ENCODE results near the gene PIM2. TPM values are rescaled to one million over a fixed set of nuclear protein-coding genes. Genes with fewer than 3 reads are reported as not detected.
A peak's percentile ranks its signal among the peaks of the same experiment; 100 is the strongest.

The PIM2 gene
- total RNA-seq, 1 experiment from 2014 or later = 15.6 TPM

- H2AFZ ChIP-seq (ENCODE audit: low read depth, low read length, poor library complexity, severe bottlenecking) = no peak overlapping the region
- peak overlapping the region; percentile 76 to 77 for H3K4me3 ChIP-seq (replicated peaks in 1 of 2; ENCODE audit: low read depth in 1 of 2, low read length in 2 of 2)
- H3K79me2 ChIP-seq (ENCODE audit: insufficient read depth, low read length) = peaks cover 41% of the 10 kb centered on the region
- H3K4me2 ChIP-seq (ENCODE audit: low read length) = peak overlapping the region; percentile 79
- H4K20me1 ChIP-seq (ENCODE audit: insufficient read depth) = no peaks in the 10 kb centered on the region
- no peaks in the 10 kb centered on the region for H3K9me2 ChIP-seq (ENCODE audit: insufficient read depth)
- H3K4me1 ChIP-seq (ENCODE audit: control insufficient read depth in 1 of 2, insufficient read depth in 2 of 2, low read length in 2 of 2) = peaks cover 11 to 18% of the 10 kb centered on the region in 2 experiments
- CTCF ChIA-PET = no interaction called here
- RAD21 ChIA-PET (ENCODE audit: low non-redundant PET in 1 of 2, low total read pairs in 2 of 2, uncharacterized antibody in 2 of 2, unreplicated experiment in 2 of 2) = no interaction called here
- H3K27me3 ChIP-seq (ENCODE audit: insufficient read depth, low read length) = no peaks in the 10 kb centered on the region
- peak overlapping the region; percentile 93 for H3K27ac ChIP-seq (ENCODE audit: low read depth, low read length)
- H3K36me3 ChIP-seq (ENCODE audit: control insufficient read depth in 1 of 2, insufficient read depth in 2 of 2, low read length in 2 of 2) = peaks cover 7 to 14% of the 10 kb centered on the region in 2 experiments; a peak in 2 of 4 replicates
- DNase-seq (ENCODE audit: low read depth, low spot score) (peak; percentile 93), ATAC-seq (peak; percentile 92)
- peak overlapping the region; percentile 90 for H3K9ac ChIP-seq (ENCODE audit: low read length)
- TF ChIP-seq TCF7L2 (IDR thresholded peaks at IDR 0.05; ENCODE audit: borderline replicate concordance, extremely low read depth, insufficient read depth, insufficient read length) (peak; percentile 72), ATF3 (IDR thresholded peaks at IDR 0.05) (no peak), RAD21 (IDR thresholded peaks at IDR 0.05; ENCODE audit: low read depth) (no peak), ZNF274 (IDR thresholded peaks at IDR 0.05; ENCODE audit: low read depth, low read length) (no peak), POLR2A (IDR thresholded peaks at IDR 0.05; ENCODE audit: borderline replicate concordance, extremely low read depth, insufficient read depth, insufficient read length) (no peak), CBX3 (IDR thresholded peaks at IDR 0.05; ENCODE audit: low read depth) (no peak), POLR2AphosphoS5 (IDR thresholded peaks at IDR 0.05; ENCODE audit: low read depth, low read length) (peak; percentile 48), EGR1 (IDR thresholded peaks at IDR 0.05; ENCODE audit: low read depth) (no peak), JUND (IDR thresholded peaks at IDR 0.05) (no peak), SP1 (IDR thresholded peaks at IDR 0.05; ENCODE audit: low read depth) (no peak), YY1 (IDR thresholded peaks at IDR 0.05; ENCODE audit: extremely low read depth, insufficient replicate concordance, low read depth, low read length) (no peak)
- TF ChIP-seq, protein P1, sequence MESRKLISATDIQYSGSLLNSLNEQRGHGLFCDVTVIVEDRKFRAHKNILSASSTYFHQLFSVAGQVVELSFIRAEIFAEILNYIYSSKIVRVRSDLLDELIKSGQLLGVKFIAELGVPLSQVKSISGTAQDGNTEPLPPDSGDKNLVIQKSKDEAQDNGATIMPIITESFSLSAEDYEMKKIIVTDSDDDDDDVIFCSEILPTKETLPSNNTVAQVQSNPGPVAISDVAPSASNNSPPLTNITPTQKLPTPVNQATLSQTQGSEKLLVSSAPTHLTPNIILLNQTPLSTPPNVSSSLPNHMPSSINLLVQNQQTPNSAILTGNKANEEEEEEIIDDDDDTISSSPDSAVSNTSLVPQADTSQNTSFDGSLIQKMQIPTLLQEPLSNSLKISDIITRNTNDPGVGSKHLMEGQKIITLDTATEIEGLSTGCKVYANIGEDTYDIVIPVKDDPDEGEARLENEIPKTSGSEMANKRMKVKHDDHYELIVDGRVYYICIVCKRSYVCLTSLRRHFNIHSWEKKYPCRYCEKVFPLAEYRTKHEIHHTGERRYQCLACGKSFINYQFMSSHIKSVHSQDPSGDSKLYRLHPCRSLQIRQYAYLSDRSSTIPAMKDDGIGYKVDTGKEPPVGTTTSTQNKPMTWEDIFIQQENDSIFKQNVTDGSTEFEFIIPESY (IDR thresholded peaks at IDR 0.05; ENCODE audit: extremely low read depth, insufficient replicate concordance, low read length) = no peak
- TF ChIP-seq, protein P2, sequence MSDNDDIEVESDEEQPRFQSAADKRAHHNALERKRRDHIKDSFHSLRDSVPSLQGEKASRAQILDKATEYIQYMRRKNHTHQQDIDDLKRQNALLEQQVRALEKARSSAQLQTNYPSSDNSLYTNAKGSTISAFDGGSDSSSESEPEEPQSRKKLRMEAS (IDR thresholded peaks at IDR 0.05) = no peak
- BruUV-seq (replicated peaks) = no TSS peak
- H3K9me3 ChIP-seq (ENCODE audit: control insufficient read depth in 1 of 2, insufficient read depth in 1 of 2, low read depth in 1 of 2, low read length in 2 of 2) = no peaks in the 10 kb centered on the region
- intact Hi-C loops (cut with micrococcal nuclease) = loop anchor here (2.0 kb wide), 2 partner anchors 39 to 85 kb away; partner anchors contain the start of genes PIM2 and TFE3
- POLR2A ChIA-PET = interaction anchor here (1.3 to 1.6 kb wide), 3 partner anchors 15 to 82 kb away, joined by 3 to 4 read pairs (median 4); partner anchors contain the start of genes PQBP1 and TIMM17B
These were observed 39.2 kb upstream of the PIM2 start for GRCh38 chrX:48957827-48958634.
